GM18868 (cell line): ENCODE results near the gene MTMR11.
"Not testable (repeated sequence)": the region's sequence is repeated elsewhere in the genome, so short reads cannot be mapped to it uniquely, and the experiment has no call there.

Experiments used
- ATAC-seq: cut with Tn5 transposase; IDR thresholded peaks from one replicate; pipeline ENCODE4 v1.9.1; 2021; ENCODE audit warnings: mild to moderate bottlenecking, moderate library complexity; ENCODE audit not compliant: unreplicated experiment

The MTMR11 gene, protein sequence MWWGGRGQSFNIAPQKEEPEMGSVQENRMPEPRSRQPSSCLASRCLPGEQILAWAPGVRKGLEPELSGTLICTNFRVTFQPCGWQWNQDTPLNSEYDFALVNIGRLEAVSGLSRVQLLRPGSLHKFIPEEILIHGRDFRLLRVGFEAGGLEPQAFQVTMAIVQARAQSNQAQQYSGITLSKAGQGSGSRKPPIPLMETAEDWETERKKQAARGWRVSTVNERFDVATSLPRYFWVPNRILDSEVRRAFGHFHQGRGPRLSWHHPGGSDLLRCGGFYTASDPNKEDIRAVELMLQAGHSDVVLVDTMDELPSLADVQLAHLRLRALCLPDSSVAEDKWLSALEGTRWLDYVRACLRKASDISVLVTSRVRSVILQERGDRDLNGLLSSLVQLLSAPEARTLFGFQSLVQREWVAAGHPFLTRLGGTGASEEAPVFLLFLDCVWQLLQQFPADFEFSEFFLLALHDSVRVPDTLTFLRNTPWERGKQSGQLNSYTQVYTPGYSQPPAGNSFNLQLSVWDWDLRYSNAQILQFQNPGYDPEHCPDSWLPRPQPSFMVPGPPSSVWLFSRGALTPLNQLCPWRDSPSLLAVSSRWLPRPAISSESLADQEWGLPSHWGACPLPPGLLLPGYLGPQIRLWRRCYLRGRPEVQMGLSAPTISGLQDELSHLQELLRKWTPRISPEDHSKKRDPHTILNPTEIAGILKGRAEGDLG

GRCh38 chr1:149936170-149936991, at the start of gene MTMR11:
Gene MTMR11, minus strand, starts transcription at chr1:149936879. Its CDS starts 232 bp downstream, at chr1:149936647.
- ATAC-seq, result no peak

GRCh38 chr1:149979972-149980540, 43.4 kb upstream of the MTMR11 start:
- no peak for ATAC-seq

- ATAC-seq, result no peak
These were observed 42.7 kb upstream of the MTMR11 start for GRCh38 chr1:149979245-149979971.

DNA sequence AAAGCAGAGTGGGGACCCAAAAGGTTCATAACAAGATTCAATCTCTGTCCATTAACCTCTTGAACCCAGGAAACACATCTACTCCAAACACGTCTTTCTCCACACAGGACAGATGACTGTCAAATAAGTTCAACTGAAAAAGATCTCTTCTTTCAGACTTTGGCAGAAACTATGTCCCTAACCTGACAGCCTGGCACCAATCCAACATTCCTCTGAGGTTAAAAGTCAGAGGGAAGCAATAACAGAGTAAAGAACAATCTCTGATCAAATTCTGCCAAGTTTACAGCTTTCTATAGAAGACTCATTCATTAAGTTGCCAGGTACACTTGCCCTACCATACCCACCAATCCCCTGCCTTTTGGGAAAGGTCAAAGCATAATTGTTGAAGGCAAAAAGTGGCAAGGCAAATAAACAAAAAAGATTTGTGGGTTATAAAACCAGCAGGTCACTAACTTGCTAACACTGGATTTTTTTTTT, 41.9 kb upstream of the MTMR11 start:
- no peak for ATAC-seq

GRCh38 chr1:149977345-149977744, 40.7 kb upstream of the MTMR11 start:
- no peak for ATAC-seq

- ATAC-seq, result no peak
These were observed 35.9 kb upstream of the MTMR11 start for GRCh38 chr1:149972547-149972946.

- ATAC-seq, result no peak
These were observed 31.0 kb upstream of the MTMR11 start for GRCh38 chr1:149967646-149968045.

DNA sequence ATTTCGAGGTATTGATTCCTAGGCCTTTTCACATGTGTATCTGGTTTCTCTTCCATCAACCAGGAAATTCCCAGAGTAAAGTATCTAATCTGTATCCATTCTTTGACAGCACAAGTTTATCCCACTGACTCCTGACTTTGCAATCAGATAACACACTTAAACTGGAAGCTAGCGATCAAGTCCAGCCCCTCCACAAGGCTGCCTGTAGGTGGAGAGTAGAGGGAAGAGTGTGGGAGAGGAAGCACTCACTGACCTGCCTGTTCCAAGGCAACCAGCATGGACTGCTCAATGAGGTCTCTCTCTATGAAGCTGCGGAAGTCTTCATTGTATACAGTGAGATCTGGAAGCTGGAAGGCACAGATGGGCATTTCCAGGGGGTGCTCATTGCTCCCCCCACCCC, 30.4 kb upstream of the MTMR11 start:
- ATAC-seq, result no peak

DNA sequence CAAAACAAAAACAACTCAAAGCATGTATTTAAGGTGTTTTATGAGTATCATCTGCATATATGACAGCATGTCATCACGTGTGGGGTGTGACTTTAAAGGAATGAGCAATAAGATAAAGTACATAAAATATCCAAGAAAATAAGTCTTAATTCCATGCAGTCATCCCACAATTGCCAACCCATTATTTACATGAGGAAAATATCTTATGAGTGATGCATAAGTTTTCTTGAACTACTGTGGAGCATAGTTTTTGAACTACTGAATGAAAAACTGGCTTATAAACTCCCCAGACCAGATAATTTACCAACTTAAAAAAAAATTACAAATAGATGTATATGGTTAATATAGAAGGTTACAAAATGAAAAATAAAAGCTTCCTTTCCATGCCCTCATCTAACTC, 29.7 kb upstream of the MTMR11 start:
- ATAC-seq, result no peak

DNA sequence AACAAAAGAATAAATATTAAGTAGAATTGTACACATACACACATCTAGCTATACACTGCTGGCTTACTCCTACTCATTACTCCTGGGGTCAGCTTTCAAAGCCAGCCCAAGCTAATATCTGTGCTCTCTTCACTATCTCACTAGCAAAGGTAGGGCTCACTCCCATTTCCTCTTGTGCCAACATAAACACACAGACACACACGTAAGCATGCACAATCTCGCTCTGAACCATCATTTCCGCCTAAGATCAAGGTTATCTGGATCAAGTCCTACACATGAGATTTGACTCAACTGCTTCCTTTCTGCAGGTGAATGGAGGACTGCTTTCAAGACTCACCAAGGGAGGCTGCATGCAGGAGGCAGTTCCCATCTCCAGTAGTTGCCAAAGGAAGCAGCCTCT, 28.8 kb upstream of the MTMR11 start:
- no peak for ATAC-seq

GRCh38 chr1:149963358-149963757, 26.7 kb upstream of the MTMR11 start:
- no peak for ATAC-seq

- no peak for ATAC-seq
These were observed 26.1 kb upstream of the MTMR11 start for GRCh38 chr1:149962736-149963135.

GRCh38 chr1:149962039-149962647, 25.5 kb upstream of the MTMR11 start:
- no peak for ATAC-seq

GRCh38 chr1:149957548-149957947, 20.9 kb upstream of the MTMR11 start:
- ATAC-seq, result not testable (repeated sequence)

DNA sequence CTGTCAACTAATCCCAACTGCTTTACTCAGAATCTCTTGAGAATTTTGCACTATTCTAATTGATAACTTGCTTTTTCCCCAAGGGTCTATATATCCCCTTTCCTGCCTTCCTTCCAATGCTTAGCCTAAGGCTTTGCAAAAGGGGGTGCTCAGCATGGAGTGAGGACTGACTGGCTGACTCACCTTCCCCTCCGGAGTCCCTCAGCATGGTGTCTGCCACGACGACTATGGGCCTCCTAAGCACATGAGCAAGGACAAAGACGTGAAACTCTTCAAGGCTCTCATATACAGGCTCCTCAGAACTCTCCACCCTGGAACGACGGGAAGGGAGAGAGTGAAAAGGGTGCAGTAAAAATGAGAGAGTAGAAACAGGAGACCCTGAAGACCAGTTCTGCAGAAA, 13.2 kb upstream of the MTMR11 start:
- ATAC-seq, result no peak

DNA sequence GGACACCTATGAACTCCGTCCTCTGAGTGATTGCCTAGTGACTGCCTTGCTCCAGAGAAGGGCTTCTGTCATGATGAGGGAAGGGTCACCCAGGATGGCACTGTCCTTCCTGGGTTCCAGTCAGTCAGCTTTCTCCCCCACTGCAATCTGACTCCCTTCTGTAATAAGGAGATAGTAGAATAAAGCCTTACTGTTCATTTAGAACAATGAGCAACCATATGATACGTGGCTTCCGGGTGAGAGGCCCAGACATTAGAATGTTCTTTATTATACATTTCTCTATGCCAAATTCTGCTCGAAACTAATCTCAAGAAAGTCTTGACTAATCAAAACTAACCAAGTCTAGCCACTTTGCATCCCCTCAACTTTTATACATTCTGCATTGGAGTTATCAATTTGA, 8.5 kb upstream of the MTMR11 start:
- no peak for ATAC-seq

- ATAC-seq, result no peak
These were observed 6.2 kb upstream of the MTMR11 start for GRCh38 chr1:149942885-149943284.

DNA sequence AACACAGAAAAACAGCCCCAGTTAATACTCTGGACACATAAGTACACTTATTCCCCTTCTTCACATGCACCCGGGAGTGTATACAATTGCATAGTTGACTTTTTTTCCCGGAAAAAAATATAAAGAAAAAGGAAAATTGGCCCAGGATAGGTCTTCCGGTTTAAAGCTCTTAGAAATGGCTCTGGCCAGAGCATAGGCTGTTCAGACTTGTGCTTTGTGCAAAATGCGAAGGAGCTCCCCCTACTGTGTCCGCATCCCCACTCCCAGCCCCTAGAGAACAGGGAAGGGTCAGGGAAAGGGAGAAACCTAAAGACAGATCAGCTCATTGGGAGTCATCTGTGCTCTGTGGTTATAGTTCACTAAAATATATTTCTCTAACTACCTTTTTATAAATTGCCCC, 5.5 kb upstream of the MTMR11 start:
- no peak for ATAC-seq

DNA sequence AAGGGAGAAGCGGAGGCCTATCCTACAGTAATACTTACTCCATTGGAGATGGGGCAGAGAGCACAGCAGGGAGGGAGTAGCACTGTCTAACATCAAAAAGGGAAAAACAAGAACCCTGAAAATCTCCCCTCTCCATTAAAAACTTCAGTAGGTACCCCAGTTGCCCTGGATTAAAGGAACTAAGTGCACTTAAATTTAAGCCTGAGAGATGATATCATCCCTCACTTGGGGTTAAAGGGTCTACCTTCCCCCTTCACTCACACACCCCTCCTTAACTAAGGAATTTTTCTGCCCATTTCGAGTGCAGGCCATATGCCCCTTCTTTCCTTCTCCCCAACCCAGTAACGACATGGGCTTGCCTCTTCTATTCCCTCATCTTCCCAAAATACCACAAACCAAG, 3.7 kb upstream of the MTMR11 start:
- no peak for ATAC-seq

DNA sequence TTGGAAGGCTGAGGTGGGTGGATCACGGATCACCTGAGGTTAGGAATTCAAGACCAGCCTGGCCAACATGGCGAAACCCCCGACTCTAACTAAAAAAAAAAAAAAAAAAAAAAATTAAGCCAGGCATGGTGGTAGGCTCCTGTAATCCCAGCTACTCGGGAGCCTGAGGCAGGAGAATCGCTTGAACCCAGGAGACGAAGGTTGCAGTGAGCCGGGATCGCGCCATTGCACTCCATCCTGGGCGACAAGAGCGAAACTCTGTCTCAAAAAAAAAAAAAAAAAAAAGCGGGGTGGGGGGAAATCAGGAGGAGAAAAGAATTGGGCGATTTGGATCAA, 2.0 kb upstream of the MTMR11 start:
- ATAC-seq, result not testable (repeated sequence)
